PC-9 (cell line): ENCODE results near the gene CENPB. TPM values are rescaled to one million over a fixed set of nuclear protein-coding genes. Genes with fewer than 3 reads are reported as not detected.

Source experiments
- BruUV-seq: library from RNA; stranded (reverse); fragments of 400-500 nt; replicated peaks from 2 replicates; lab custom pipeline; 2021; lab: Mats Ljungman, UMichigan
- CTCF ChIA-PET: fragments of 300-600 bp; sonication (Branson Sonifier 250); formaldehyde crosslinking; loops from one replicate; lab custom pipeline; 2022; ENCODE audit warnings: antibody characterized with exemption; lab: Charles Lee
- POLR2A ChIA-PET: fragments of 300-600 bp; sonication (Branson Sonifier 250); formaldehyde crosslinking; loops from one replicate; lab custom pipeline; 2022; ENCODE audit warnings: antibody characterized with exemption; ENCODE audit not compliant: unreplicated experiment; lab: Charles Lee
- DNase-seq, 2 experiments: peaks; one replicate each; pipeline versions ENCODE4 v3.0.0 to v3.0.0-alpha.2; 2015 to 2022; ENCODE audit warnings: mixed read lengths in 1 of 2
- H2AFZ ChIP-seq: fragments of 200-600 bp; sonication (generic); 2 replicates; pipeline ENCODE4 v1.8.1; 2017; ENCODE audit warnings: antibody characterized with exemption
- H3F3A ChIP-seq: fragments of 200-600 bp; sonication (generic); 2 replicates; pipeline ENCODE4 v1.8.1; 2017; ENCODE audit warnings: antibody characterized with exemption, mild to moderate bottlenecking, low read depth; ENCODE audit not compliant: insufficient read depth
- H3K27ac ChIP-seq: fragments of 200-600 bp; sonication (generic); 2 replicates; pipeline ENCODE4 v1.6.1; 2016; ENCODE audit warnings: mixed run types
- H3K27me3 ChIP-seq: fragments of 200-600 bp; sonication (generic); 2 replicates; pipeline ENCODE4 v1.6.1; 2016; ENCODE audit warnings: low read depth, mixed run types; ENCODE audit not compliant: insufficient read depth
- H3K36me3 ChIP-seq: fragments of 200-600 bp; sonication (generic); 2 replicates; pipeline ENCODE4 v1.6.1; 2016; ENCODE audit warnings: low read depth, mixed run types
- H3K4me1 ChIP-seq: fragments of 200-600 bp; sonication (generic); replicated peaks from 2 replicates; pipeline ENCODE4 v1.6.1; 2016; ENCODE audit warnings: mixed run types; ENCODE audit not compliant: insufficient read depth
- H3K4me2 ChIP-seq: fragments of 200-600 bp; sonication (generic); 2 replicates; pipeline ENCODE4 v1.6.1; 2017; ENCODE audit warnings: mixed run types
- H3K4me3 ChIP-seq: fragments of 200-600 bp; sonication (generic); 2 replicates; pipeline ENCODE4 v1.6.1; 2016; ENCODE audit warnings: mixed run types
- H3K79me2 ChIP-seq: fragments of 200-600 bp; sonication (generic); 2 replicates; pipeline ENCODE4 v1.6.1; 2017; ENCODE audit warnings: low read depth, mixed run types
- H3K9me2 ChIP-seq: fragments of 200-600 bp; sonication (generic); 2 replicates; pipeline ENCODE4 v1.8.1; 2017; ENCODE audit warnings: mild to moderate bottlenecking; ENCODE audit not compliant: insufficient read depth
- H3K9me3 ChIP-seq: fragments of 200-600 bp; sonication (generic); 2 replicates; pipeline ENCODE4 v1.8.1; 2016; ENCODE audit warnings: low read depth; ENCODE audit not compliant: insufficient read depth
- H4K20me1 ChIP-seq: fragments of 200-600 bp; sonication (generic); 2 replicates; pipeline ENCODE4 v1.8.1; 2017; ENCODE audit not compliant: insufficient read depth
- CTCF ChIP-seq: fragments of 200-600 bp; sonication (generic); conservative IDR thresholded peaks from 2 replicates; pipeline ENCODE4 v1.6.1; 2017; ENCODE audit warnings: mixed run types, antibody characterized with exemption, mild to moderate bottlenecking, moderate library complexity
- EZH2 ChIP-seq: fragments of 200-600 bp; sonication (generic); IDR thresholded peaks from 2 replicates; pipeline ENCODE4 v1.8.0; 2017; ENCODE audit warnings: antibody characterized with exemption, low read depth
- intact Hi-C: fragments of 100-400 bp; cut with micrococcal nuclease; formaldehyde crosslinking; loops from one replicate; pipeline ENCODE4 v1.10.0; 2022; ENCODE audit not compliant: unreplicated experiment
- total RNA-seq: library from RNA; stranded (reverse); gene quantifications from 2 replicates; pipeline ENCODE4 v1.2.3, GENCODE V29; 2021

Gene CENPB
- total RNA-seq, 1 experiment from 2014 or later: 70.8 TPM

DNA sequence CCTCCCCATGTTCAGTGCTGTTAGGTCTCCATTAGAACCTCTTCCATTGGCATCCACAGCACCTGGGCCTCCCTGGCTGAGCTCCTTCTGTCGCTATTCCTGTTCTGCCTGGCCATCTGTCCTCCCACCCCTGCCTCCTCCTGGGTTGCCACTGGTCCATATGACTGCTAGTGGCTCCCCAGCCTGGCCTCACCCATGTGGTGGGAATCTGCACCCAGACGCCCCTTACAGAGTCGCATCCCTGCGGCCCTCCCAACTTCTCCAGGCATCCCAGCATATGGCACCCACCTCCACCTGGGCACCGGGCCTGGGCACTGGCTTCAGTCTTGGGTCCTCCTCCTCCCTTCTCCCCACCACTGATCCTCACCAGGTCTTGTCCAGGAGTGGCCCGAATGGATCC is 17.3 kb upstream of the CENPB start:
- no peaks in the 10 kb centered on the region for H3K9me2 ChIP-seq
- no peak for TF ChIP-seq EZH2
- H3K79me2 ChIP-seq: no peaks in the 10 kb centered on the region
- H3K4me3 ChIP-seq: no peak overlapping the region
- H4K20me1 ChIP-seq: no peaks in the 10 kb centered on the region
- no peak overlapping the region for H2AFZ ChIP-seq
- intact Hi-C loops: no loop called here
- H3K36me3 ChIP-seq: no peaks in the 10 kb centered on the region
- no TSS peak for BruUV-seq
- no peak overlapping the region for H3K27ac ChIP-seq
- peaks cover 36% of the 10 kb centered on the region for H3F3A ChIP-seq
- no peak overlapping the region for H3K4me2 ChIP-seq
- no peaks in the 10 kb centered on the region for H3K27me3 ChIP-seq
- POLR2A ChIA-PET: no interaction called here
- H3K4me1 ChIP-seq: peaks cover 38% of the 10 kb centered on the region
- CTCF ChIA-PET: interaction anchor here (0.6 kb wide), 1 partner anchor 17 kb away, joined by 3 read pairs; the partner anchor contains the start of gene AP5S1
- no peaks in the 10 kb centered on the region for H3K9me3 ChIP-seq
- DNase-seq: no peak

DNA sequence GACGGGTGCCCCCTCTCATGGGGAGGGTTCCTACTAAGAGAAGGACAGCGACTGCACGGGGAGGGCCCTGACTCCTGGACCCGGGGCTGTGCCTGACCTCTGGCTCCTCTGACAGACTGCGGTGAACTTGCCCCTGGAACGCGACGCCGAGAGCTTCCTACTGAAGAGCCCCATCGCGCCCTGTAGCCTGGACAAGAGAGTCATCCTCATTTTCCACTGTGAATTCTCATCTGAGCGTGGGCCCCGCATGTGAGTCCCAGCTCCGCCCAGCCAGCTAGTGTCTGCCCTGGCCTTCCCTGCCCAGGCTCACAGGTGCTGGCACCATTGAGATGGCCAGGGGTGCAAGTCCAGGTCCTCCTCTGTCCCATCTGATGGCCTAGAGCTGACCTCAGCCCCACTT is 16.7 kb upstream of the CENPB start:
- H3F3A ChIP-seq: peaks cover 30% of the 10 kb centered on the region
- no peaks in the 10 kb centered on the region for H3K9me2 ChIP-seq
- H2AFZ ChIP-seq: no peak overlapping the region
- DNase-seq: no peak
- H3K36me3 ChIP-seq: no peaks in the 10 kb centered on the region
- intact Hi-C loops: no loop called here
- no peak overlapping the region for H3K4me3 ChIP-seq
- H4K20me1 ChIP-seq: no peaks in the 10 kb centered on the region
- H3K27ac ChIP-seq: no peak overlapping the region
- TF ChIP-seq EZH2 (no peak), CTCF (no peak)
- no peaks in the 10 kb centered on the region for H3K27me3 ChIP-seq
- no peaks in the 10 kb centered on the region for H3K9me3 ChIP-seq
- no peaks in the 10 kb centered on the region for H3K79me2 ChIP-seq
- peaks cover 35% of the 10 kb centered on the region for H3K4me1 ChIP-seq
- BruUV-seq: no TSS peak
- CTCF ChIA-PET: no interaction called here
- POLR2A ChIA-PET: no interaction called here
- no peak overlapping the region for H3K4me2 ChIP-seq

GRCh38 chr20:3802524-3803239 is 16.1 kb upstream of the CENPB start:
- H3K9me2 ChIP-seq: no peaks in the 10 kb centered on the region
- peaks cover 1% of the 10 kb centered on the region for H3K79me2 ChIP-seq
- no peaks in the 10 kb centered on the region for H3K27me3 ChIP-seq
- H3K36me3 ChIP-seq: no peaks in the 10 kb centered on the region
- H2AFZ ChIP-seq: no peak overlapping the region
- ChIA-PET POLR2A (no interaction called here), CTCF (no interaction called here)
- intact Hi-C loops: no loop called here
- no peaks in the 10 kb centered on the region for H3K9me3 ChIP-seq
- no peaks in the 10 kb centered on the region for H4K20me1 ChIP-seq
- BruUV-seq: no TSS peak
- H3K4me3 ChIP-seq: no peak overlapping the region
- H3K27ac ChIP-seq: no peak overlapping the region
- TF ChIP-seq CTCF: no peak
- TF ChIP-seq EZH2: no peak
- no peak overlapping the region for H3K4me2 ChIP-seq
- peaks cover 24% of the 10 kb centered on the region for H3F3A ChIP-seq
- H3K4me1 ChIP-seq: peaks cover 33% of the 10 kb centered on the region
- DNase-seq: no peak
